ENCODE results near the gene SYNJ1. TPM values are rescaled to one million over a fixed set of nuclear protein-coding genes. Genes with fewer than 3 reads are reported as not detected.

SYNJ1 gene
- total and polyA plus RNA-seq, 4 donors = 7.4 to 17.5 (median 11.8) TPM

DNA sequence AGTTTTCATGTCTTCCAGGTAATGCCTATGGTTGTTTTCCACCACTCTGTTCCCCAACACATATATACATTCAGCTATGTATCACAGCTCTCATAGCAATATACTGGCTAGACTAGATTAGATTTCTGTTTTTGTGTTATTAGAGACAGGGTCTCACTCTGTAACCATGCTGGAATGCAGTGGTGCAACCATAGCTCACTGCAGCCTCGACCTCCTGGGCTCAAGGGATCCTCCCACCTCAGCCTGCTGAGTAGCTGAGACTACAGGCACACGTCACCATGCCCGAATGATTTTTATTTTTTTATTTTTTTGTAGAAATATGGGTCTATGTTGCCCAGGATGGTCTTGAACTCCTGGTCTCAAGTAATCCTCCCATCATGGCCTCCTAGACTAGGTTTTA is 37.7 kb downstream of the SYNJ1 start:
- Histone ChIP-seq H3K36me3 (ENCODE audit: control insufficient read depth in 4 of 4, insufficient read depth in 4 of 4, low read length in 4 of 4) (peaks cover 3 to 13% (median 5%) of the 10 kb centered on the region in 4 donors), H3K4me1 (ENCODE audit: control insufficient read depth in 5 of 5, insufficient read depth in 5 of 5, low read length in 5 of 5) (no peaks in the 10 kb centered on the region), H3K27me3 (ENCODE audit: control insufficient read depth in 3 of 3, insufficient read depth in 3 of 3, low read length in 2 of 3) (no peaks in the 10 kb centered on the region), H3K4me3 (no peak overlapping the region), H3K9ac (ENCODE audit: insufficient read depth in 1 of 2, low read length in 2 of 2) (no peak overlapping the region), H3K9me3 (ENCODE audit: control insufficient read depth in 4 of 4, insufficient read depth in 3 of 4, low read length in 3 of 4) (no peaks in the 10 kb centered on the region), H3K27ac (ENCODE audit: low read depth in 1 of 2, low read length in 1 of 2) (no peak overlapping the region)
- DNase-seq (no peak), ATAC-seq (ENCODE audit: insufficient read depth, low FRiP score) (no peak)
- 50 to 59% methylated on average over 3 of the region's 3 CpGs for WGBS, 2 donors
- TF ChIP-seq, protein P1, sequence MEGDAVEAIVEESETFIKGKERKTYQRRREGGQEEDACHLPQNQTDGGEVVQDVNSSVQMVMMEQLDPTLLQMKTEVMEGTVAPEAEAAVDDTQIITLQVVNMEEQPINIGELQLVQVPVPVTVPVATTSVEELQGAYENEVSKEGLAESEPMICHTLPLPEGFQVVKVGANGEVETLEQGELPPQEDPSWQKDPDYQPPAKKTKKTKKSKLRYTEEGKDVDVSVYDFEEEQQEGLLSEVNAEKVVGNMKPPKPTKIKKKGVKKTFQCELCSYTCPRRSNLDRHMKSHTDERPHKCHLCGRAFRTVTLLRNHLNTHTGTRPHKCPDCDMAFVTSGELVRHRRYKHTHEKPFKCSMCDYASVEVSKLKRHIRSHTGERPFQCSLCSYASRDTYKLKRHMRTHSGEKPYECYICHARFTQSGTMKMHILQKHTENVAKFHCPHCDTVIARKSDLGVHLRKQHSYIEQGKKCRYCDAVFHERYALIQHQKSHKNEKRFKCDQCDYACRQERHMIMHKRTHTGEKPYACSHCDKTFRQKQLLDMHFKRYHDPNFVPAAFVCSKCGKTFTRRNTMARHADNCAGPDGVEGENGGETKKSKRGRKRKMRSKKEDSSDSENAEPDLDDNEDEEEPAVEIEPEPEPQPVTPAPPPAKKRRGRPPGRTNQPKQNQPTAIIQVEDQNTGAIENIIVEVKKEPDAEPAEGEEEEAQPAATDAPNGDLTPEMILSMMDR (IDR thresholded peaks at IDR 0.05; ENCODE audit: control extremely low read depth, extremely low read depth) = no peak

DNA sequence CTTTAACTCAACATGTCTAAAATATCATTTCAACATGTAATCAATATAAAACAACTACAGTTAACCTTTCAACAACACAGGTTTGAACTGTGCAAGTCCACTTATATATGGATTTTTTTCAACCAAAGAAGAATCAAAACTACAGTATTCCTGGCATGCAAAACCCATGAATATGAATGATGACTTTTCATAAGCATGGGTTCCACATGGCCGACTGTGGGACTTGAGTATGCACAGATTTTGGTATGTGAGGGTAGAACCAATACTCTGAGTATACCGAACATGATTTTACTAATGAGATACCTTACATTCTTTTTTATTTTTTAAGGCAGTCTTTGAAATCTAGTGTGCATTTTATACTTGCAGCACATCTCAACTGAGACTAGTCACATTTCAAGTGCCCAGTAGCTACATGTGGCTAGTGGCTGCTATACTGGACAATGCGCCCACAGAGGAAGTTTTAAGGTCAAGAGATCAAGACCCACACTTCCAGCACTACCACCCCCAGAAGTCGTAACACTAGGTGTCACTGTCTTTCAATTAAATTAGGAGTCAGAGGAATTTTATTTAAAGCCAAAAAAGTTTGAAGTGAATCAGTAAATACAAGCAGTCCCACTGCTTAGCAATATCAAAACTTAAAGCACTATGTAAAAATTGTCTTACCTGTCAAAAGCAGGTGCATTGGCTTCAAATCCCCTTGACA is 40.0 kb downstream of the SYNJ1 start:
- 84 to 90% methylated on average over 4 of the region's 4 CpGs for WGBS, 2 donors
- Histone ChIP-seq H3K27ac (ENCODE audit: low read depth in 1 of 2, low read length in 1 of 2) (no peak overlapping the region), H3K9ac (ENCODE audit: insufficient read depth in 1 of 2, low read length in 2 of 2) (no peak overlapping the region), H3K4me1 (ENCODE audit: control insufficient read depth in 5 of 5, insufficient read depth in 5 of 5, low read length in 5 of 5) (peaks cover 0 to 5% (median 0%) of the 10 kb centered on the region in 5 donors), H3K9me3 (ENCODE audit: control insufficient read depth in 4 of 4, insufficient read depth in 3 of 4, low read length in 3 of 4) (no peaks in the 10 kb centered on the region), H3K36me3 (ENCODE audit: control insufficient read depth in 4 of 4, insufficient read depth in 4 of 4, low read length in 4 of 4) (peaks cover 3 to 13% (median 5%) of the 10 kb centered on the region in 4 donors), H3K4me3 (no peak overlapping the region), H3K27me3 (ENCODE audit: control insufficient read depth in 3 of 3, insufficient read depth in 3 of 3, low read length in 2 of 3) (no peaks in the 10 kb centered on the region)
- TF ChIP-seq, protein P1 (IDR thresholded peaks at IDR 0.05; ENCODE audit: control extremely low read depth, extremely low read depth) = no peak
- ATAC-seq (ENCODE audit: insufficient read depth, low FRiP score) (no peak), DNase-seq (no peak)

DNA sequence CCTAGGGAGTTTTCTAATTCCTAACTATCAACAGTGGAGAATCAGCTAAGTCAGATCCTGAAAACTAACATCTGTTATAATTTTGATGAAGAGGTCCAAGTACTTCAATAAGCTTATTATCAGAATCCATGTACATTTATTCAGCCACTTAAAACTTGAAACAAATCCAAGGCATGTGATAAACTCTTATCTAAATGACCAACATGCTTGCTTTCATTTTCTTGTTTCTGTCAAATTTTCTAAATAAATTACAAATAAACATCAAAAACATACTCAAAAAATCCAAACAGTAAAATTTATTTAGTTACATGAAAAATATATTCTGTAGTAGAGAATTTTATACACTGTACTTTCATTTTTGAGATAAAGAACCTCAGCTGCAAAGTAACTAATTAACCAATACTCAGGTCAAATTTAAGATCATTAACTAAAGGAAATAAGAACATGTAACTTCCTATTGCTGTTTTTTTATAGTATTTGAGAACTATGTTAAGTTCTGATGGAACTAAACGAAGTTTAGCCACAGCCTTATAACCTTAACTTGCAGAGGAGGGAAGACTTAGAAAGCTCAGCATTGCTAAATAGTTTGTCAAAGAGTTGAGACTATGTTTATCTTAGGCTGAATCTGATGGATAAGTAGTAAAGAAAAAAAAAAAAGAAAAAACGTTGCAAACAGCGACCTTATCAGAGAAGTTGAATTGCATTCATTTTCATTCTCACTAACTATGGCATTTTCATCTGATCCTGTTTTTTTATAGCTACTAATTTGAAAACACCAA is 44.9 kb downstream of the SYNJ1 start:
- no peaks in the 10 kb centered on the region for H3K9me3 ChIP-seq (ENCODE audit: control insufficient read depth in 4 of 4, insufficient read depth in 3 of 4, low read length in 3 of 4)
- ATAC-seq (ENCODE audit: insufficient read depth, low FRiP score) (no peak), DNase-seq (peak in 2 of 3 donors; percentile 35 to 51)
- peaks cover 0 to 9% (median 3%) of the 10 kb centered on the region in 4 donors for H3K36me3 ChIP-seq (ENCODE audit: control insufficient read depth in 4 of 4, insufficient read depth in 4 of 4, low read length in 4 of 4)
- WGBS, 2 donors = 32 to 57% methylated on average over 3 of the region's 3 CpGs
- no peak overlapping the region for H3K27ac ChIP-seq (ENCODE audit: low read depth in 1 of 2, low read length in 1 of 2)
- TF ChIP-seq, protein P1 (IDR thresholded peaks at IDR 0.05; ENCODE audit: control extremely low read depth, extremely low read depth) = no peak
- peaks cover 0 to 11% (median 0%) of the 10 kb centered on the region in 5 donors for H3K4me1 ChIP-seq (ENCODE audit: control insufficient read depth in 5 of 5, insufficient read depth in 5 of 5, low read length in 5 of 5)
- no peaks in the 10 kb centered on the region for H3K27me3 ChIP-seq (ENCODE audit: control insufficient read depth in 3 of 3, insufficient read depth in 3 of 3, low read length in 2 of 3)
- no peak overlapping the region for H3K4me3 ChIP-seq
- no peak overlapping the region for H3K9ac ChIP-seq (ENCODE audit: insufficient read depth in 1 of 2, low read length in 2 of 2)

Data from lung (tissue), 12 donors.